ENCODE data around the gene POLR2F. TPM values are rescaled to one million over a fixed set of nuclear protein-coding genes. Genes with fewer than 3 reads are reported as not detected.
"Not testable (repeated sequence)": the region's sequence is repeated elsewhere in the genome, so short reads cannot be mapped to it uniquely, and the experiment has no call there.

Gene POLR2F
- total RNA-seq, 1 donor from 2014 or later = 26.9 TPM

GRCh38 chr22:37947142-37947795, 6.2 kb upstream of the POLR2F start:
- not testable (repeated sequence) for FAIRE-seq; DNase-seq (ENCODE audit: low spot score in 2 of 2)

GRCh38 chr22:37951305-37951704, 2.2 kb upstream of the POLR2F start:
- DNase-seq (ENCODE audit: low spot score in 2 of 2) (no peak), FAIRE-seq (no peak)

- DNase-seq (ENCODE audit: low spot score in 2 of 2); FAIRE-seq: not testable (repeated sequence)
Measured at GRCh38 chr22:37952629-37953028, 870 bp upstream of the POLR2F start.

- no peak for DNase-seq (ENCODE audit: low spot score in 2 of 2)
Measured at GRCh38 chr22:37953062-37953436, 450 bp upstream of the POLR2F start.

GRCh38 chr22:37954686-37955085, 1.2 kb downstream of the POLR2F start:
- DNase-seq (ENCODE audit: low spot score in 2 of 2) (no peak), FAIRE-seq (no peak)

More at GRCh38 chr22:37953062-37953436, 450 bp upstream of the POLR2F start:
- FAIRE-seq = no peak

GRCh38 chr22:37955825-37956397, 2.4 kb downstream of the POLR2F start:
- FAIRE-seq; DNase-seq (ENCODE audit: low spot score in 2 of 2): not testable (repeated sequence)

GRCh38 chr22:37957232-37957631, 3.7 kb downstream of the POLR2F start:
- FAIRE-seq = no peak

GRCh38 chr22:37959231-37959825, 5.8 kb downstream of the POLR2F start:
- no peak for DNase-seq (ENCODE audit: low spot score in 2 of 2)
- no peak for FAIRE-seq

More at GRCh38 chr22:37957232-37957631, 3.7 kb downstream of the POLR2F start:
- DNase-seq (ENCODE audit: low spot score in 2 of 2) = no peak

GRCh38 chr22:37961062-37961461, 7.6 kb downstream of the POLR2F start:
- FAIRE-seq (no peak), DNase-seq (ENCODE audit: low spot score in 2 of 2) (no peak)

GRCh38 chr22:37965940-37966664, 12.6 kb downstream of the POLR2F start:
- FAIRE-seq (no peak), DNase-seq (ENCODE audit: low spot score in 2 of 2) (no peak)

GRCh38 chr22:37967147-37967546, 13.6 kb downstream of the POLR2F start:
- no peak for DNase-seq (ENCODE audit: low spot score in 2 of 2)
- FAIRE-seq = no peak

- FAIRE-seq (no peak), DNase-seq (ENCODE audit: low spot score in 2 of 2) (no peak)
Measured at GRCh38 chr22:37967637-37968451, 14.3 kb downstream of the POLR2F start.

GRCh38 chr22:37968452-37969251, 15.2 kb downstream of the POLR2F start:
- no peak for FAIRE-seq
- DNase-seq (ENCODE audit: low spot score in 2 of 2) = no peak

- DNase-seq (ENCODE audit: low spot score in 2 of 2) (no peak), FAIRE-seq (no peak)
Measured at GRCh38 chr22:37970864-37971263, 17.4 kb downstream of the POLR2F start.

GRCh38 chr22:37971475-37972434, 18.3 kb downstream of the POLR2F start:
- DNase-seq (ENCODE audit: low spot score in 2 of 2) (no peak), FAIRE-seq (no peak)

GRCh38 chr22:37972527-37972926, 19.0 kb downstream of the POLR2F start:
- no peak for FAIRE-seq
- DNase-seq (ENCODE audit: low spot score in 2 of 2) = no peak

- FAIRE-seq (no peak), DNase-seq (ENCODE audit: low spot score in 2 of 2) (no peak)
Measured at GRCh38 chr22:37973271-37974170, 20.0 kb downstream of the POLR2F start.

Data from frontal cortex (tissue), 4 donors.